HG03060 (cell line): ENCODE data around the gene CTXND1.

Source experiments
- ATAC-seq: cut with Tn5 transposase; IDR thresholded peaks from one replicate; pipeline ENCODE4 v1.9.1; 2021; ENCODE audit warnings: low read depth, moderate number of reproducible peaks; ENCODE audit not compliant: unreplicated experiment

CTXND1 gene

DNA sequence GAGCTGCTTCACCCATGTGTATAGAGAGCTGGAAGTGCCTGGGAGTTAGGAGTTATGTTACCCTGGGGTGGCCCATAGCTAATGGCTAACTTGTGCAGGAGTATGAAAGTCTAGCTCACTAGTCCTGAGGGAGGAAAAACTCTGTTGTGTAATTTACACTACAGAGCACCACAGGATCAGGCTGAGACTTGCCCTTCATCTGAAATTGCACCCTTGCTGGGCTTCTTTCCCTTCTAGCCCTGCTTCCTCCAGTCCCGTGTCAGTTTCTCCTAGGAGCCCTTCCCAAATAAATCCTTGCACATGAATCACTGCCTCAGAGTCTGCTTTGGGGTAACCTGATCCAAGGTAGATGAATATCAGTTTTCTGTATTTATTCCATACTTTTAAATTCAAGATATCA lies 40.0 kb downstream of the CTXND1 start:
- ATAC-seq = no peak

DNA sequence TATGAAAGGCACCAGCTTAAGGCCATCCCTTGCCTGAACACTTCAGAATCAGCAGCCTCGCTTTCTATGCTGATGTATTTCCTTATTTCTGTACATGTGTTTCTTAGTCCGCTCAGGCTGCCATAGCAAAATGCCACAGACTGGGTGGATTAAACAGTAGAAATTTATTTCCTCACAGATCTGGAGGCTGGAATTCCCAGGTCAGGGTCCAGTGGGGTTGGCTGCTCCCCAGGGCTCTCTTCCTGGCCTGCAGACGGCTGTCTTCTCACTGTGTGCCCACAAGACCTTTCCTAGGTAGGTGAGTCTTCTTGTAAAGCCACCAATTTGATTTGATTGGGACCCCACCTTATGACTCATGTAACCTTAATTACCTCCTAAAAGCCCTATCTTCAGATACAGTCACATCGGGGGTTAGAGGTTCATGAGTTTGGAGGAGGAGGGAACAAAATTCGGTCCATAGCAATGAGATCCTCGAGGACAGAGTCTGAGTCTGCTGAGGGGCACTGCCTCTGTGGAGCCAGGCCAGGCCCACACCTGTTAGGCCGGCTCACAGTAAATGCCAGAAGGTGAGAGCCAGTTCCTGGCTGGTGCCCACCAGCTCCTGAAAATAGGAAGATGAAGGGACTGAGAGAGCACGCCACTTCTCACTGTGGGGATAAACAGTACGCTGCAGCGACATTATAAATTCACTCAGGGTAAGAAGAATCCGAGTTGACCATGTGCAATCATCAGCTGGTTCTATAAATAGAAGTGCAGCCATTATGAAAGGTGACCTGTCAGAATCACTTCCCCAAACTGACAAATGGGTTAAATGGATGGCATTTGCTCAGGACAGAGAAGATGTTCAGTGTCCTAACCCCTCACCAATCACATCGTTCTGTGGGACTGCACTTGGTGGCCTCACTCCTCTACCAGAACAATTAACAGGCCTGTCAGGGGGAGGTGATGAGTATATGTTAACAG lies 41.1 kb downstream of the CTXND1 start:
- no peak for ATAC-seq

DNA sequence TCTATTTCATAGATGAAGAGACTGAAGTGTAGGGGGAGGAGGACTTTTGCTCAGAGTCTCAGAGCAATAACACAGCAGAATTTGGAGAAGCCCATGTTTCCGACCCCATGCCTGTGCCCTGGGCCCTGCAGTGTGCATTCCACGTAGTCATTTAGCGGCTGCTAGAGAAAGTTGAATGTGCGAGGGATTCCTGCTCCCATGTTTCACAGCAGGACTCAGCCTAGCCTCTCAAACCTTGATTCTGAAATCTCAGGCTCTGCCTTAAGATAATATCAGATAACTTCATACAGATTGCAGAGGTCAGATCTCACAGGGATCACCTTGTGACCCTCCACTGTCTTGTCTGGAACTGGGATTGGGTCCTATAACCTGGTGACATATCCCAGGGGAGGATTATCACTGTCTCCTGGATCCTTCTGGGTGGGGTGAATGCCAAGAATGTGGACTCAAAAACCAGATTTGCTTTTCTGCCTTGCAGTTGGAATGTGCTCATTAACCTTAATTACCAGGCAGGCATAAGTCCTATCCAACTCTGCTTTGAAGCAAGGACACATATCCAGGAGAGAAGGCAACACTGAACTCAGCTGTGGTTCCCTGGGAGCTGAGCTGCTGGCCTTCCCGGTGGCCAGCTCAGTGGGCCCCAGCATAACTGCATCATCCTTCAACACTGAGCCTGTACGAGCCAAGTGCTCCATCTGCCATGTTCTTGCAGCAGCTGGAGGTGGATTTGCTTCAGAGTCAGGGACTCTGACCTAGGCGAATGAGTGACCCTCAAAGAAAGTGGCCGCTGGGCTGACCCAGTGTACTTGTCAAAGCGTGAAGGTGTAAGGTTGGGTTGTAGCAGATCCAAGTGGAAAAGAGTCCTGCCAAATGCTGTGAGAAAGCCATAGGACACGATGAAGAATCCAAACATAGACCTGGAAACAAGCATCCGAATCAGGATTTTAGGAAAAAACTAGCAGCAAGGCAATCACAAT lies 43.0 kb downstream of the CTXND1 start:
- ATAC-seq = no peak

DNA sequence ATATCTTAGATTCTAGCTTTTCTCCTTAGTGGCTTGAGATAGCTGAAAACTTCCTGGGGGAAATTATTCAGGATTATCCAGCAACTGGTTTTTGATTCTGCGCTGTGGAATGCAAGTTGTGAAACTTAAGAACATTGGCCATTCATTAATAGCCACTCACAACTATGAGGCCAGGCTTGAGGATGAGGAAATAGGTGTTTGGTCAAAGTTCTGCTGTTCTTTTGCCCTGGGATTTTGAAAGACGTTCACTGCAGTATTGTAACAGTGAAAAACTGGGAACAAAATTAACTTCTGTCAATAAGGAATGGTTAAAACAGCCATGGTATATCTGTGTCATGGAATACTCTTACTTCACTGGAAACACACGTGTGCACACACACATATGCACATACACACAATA lies 44.1 kb downstream of the CTXND1 start:
- ATAC-seq = no peak

DNA sequence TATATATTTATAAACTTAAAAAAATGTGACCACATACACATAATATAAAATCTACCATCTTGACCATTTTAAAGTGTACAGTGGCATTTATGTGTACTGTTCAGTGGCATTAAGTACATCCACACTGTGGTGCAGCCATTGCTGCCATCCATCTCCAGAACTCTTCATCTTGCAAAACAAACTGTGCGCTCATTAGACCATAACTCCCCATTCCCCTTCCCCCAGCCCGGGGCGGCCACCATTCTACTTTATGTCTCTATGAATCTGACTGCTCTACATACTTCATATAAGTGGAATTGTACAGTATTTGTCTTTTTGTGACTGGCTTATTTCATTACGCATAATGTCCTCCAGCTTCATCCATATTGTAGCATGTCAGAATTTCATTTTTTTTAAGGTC lies 47.8 kb downstream of the CTXND1 start:
- no peak for ATAC-seq

DNA sequence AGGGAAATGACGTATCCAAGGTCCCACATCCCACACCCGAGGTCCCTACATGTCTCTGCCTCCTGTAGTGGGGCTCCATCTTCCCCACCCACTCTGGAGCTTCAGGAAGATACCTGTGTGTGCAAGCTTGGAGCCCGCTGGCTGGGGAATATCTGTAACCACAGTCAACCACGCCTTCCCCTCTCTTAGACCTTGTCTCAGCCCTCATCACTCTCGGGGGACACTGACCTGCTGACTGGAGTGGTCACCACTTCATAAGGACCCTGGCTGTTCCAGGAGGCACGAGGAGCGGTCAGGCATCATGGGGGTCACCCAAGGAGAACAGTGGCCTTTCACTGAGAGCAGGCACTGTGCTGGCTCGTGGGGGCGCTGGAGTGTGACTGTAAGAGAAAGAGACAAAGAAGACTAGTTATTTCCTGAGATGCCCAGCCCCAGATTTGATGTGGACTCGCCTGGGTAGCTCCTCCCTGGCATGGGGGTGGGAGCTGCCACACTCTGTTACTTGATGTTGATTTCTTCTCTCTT lies 48.6 kb downstream of the CTXND1 start:
- no peak for ATAC-seq

DNA sequence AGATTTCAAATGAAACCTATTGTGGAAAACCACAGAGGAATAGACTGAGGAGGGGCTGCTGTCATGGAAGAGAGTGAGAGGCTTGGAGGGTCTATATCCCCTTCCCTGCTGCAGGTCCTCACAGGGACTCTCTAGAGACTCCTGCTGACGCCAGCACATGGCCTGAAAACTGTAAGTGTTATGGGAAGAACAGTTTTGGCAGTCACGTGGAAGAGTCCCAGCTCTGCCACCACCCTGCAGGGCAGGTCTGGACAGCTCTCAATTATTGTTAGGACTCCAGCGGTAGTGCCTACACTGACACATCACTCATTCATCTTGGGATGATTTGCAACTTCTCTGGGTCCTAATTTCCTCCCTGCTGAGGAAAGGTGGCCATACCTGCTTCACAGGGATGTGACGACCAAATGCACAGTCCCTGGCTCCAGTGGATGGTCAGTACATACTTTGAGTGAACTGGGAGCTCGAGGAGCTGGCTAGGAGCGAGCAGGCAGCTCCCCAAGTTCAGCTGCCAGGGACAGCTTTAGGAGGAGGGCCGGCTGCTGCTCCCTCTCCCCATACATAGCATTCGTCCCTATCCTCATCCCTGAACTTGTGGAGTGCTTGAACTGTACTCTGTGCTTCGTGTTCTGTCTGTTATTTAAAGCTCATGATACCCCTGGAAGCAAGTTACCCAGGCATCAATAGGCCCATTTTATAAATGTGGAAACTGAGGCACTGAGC lies 49.2 kb downstream of the CTXND1 start:
- no peak for ATAC-seq

DNA sequence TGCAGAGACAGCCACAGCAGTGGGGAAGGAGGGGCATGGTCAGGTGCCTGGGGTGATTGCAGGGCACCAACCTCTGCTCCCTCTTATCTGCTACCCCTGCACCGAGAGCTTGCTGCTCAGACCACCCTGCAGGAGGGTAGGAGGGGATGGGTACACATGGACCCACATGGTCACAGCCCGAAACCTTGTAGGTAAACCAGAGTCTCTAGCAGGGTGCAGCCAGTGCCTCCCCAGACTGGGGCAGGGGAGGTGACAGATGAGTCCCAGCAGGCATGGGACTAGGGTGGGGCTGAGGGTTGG lies 50.0 kb downstream of the CTXND1 start:
- no peak for ATAC-seq

DNA sequence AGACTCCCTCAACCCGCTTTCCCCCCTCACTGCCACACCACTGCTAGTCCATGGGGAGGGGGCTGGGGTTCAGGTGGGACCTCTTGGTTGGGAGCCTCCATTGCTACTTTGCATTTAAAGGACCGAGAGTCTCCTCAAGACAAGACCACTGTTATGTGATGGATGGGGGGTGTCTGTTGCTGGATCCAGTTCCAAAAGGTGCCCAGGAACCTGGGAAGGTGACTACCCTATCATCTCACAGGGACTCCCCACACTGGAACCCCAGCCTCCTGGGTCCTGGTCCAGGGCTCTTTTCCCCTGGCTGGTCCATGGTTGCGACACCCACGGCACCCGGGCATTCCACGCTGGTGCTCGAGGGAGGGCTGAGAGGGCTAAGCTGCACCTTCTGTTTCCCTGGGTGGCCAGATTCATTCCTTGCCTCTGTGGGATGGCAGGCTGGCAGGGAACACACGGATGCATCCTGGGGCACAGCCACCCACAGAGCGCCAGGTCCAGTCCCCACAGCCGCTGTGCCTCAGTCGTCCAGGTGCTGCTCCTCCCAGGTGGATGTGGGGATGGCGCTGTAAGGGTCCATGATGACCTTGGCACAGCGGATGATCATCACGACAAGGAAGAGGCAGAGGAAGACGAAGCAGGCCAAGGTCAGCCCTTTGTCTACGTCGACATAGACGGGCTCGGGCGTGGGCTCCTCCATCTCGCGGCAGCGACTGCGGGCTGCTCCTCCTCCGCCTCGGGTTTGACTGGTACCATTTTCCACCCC lies 50.6 kb downstream of the CTXND1 start:
- ATAC-seq = no peak

DNA sequence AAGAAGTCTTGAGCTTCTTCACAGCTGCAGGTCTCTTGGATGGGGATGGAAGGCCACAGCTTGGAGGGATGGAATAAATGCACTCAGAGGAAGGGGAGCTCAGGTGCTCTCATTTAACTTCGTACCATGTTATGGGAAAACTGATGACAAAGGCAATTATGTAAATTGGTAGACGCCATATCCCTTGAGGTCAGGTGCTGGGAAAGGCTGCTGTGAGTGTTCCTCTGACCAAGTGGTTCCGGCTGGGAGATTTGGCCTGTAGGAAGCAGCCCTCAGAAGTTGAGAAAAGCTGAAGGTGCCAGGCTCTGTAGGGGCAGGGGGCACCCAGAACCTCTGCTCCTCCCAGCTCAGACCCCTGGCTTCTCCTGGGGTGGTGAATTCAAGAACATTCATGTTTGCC lies 52.1 kb downstream of the CTXND1 start:
- ATAC-seq = no peak

DNA sequence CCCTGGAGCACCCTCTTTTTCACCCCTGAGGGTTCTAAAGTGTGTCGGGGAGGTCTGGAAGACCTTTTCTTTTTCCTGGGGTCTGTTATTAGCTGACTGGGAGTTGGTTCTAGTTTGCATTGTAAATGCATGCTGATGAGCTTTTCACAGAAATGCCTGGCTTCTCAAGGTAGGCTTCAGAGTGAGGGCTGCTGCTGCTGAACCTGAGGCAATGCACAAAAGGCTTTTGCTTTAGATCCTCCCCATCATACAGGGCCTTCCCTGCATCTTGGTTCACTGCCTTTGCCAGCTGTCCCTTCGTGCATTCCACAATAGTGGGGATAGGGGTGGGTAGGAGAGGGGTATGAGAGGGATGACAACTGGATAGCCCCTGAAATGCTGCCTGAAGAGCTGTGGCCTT lies 52.6 kb downstream of the CTXND1 start:
- no peak for ATAC-seq

DNA sequence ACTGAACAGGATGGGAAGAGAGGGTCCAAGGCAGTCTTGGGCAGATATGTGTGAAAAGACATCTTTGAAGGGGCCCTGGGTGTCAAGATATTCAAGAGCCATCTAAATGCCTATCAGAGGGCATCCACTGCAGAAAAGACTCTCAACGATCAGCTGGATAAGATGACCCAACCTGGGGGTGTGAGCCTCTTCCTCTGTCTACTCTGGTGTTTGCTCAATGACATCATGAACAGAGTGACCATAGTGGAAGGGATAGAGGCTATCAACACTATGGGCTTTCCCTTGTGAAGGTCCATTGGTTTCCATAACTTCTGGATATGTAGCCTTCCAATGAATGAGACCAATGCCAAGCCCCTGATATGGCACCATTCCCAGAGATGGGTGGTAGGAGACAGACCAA lies 57.1 kb downstream of the CTXND1 start:
- no peak for ATAC-seq

DNA sequence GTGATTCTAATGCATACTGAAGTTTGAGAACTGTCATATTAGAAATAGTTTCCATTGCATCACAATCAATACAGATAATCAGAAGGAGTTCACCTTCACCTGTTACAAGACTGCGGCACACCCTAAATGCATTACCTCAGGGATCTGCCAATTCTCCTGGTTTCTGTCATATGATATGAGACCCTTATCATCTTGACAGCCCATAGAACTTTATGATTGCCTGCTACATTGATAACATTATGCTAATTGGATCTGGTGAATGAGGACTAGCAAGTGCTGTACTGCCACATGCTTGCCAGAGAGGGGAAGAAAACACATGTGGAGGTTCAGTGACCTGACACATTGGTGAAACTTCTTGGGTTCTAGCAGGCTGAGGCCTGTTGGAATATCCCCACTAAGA lies 57.8 kb downstream of the CTXND1 start:
- ATAC-seq = no peak

DNA sequence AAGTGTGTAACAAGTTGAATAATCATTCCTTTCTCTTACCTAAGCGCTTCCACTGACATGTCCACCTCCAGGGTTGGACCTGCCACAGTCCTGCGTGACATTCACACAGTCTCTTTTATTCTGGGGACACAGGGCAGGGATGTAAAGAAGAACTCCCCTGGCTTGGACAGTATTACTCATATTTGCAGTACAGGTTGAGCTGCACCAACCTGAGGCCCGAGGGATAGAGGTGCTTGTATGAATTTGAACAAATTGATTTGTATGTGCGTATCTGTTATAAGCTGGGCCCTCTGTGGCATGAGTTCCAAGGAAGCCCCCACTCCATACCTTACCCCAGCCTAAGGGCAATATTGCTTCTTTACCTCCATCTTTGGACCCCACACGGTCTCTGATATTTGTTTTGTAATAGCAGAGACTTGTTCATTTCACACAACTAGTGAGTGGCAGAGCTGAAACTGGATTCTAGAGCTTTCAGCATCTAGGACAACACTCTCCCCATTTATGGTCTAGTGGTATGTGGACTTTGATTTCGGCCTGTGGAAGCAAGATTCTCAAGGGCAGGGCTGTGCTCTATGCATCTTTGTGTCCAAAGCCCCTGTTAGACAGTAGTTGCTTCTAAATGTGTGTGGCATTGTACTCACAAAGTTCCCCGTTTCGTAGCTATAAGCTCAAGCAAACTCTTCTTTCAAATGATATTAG lies 60.0 kb downstream of the CTXND1 start:
- no peak for ATAC-seq

DNA sequence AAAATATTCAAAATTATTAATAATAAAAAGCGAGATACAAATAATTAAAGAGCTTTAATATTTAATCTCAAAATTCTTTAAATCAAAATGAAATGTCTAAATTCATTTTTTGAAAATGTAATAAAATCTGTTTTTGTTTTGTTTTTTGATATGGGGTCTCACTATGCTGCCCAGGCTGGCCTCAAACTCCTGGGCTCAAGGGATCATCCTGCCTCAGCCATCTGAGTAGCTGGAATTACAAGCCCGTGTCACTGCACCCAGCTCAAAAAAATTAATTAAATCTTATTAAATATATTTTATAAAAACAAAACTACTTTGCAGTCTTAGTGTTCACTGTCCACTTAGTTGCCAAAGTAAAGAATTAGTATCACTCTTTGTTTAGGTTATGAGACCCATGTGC lies 60.8 kb downstream of the CTXND1 start:
- no peak for ATAC-seq

DNA sequence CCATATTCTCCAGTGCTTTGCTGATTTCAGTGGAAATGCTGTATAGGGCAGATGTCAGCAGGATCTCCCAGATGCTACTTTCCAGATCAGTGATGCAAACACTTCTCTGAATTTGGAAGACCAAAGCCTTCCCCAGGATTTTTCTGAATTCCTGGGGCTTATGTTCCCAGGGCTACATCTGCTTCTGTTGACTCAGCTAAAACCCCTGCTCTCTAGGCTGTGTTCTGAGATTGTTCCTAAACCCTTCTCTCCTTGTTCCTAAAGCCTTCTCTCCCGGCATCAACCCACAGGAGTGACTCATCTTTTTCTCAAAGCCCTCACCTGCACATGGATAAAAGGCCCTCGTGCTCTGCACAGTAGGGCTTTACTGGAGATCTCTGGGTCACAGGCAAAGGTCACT lies 63.8 kb downstream of the CTXND1 start:
- no peak for ATAC-seq

DNA sequence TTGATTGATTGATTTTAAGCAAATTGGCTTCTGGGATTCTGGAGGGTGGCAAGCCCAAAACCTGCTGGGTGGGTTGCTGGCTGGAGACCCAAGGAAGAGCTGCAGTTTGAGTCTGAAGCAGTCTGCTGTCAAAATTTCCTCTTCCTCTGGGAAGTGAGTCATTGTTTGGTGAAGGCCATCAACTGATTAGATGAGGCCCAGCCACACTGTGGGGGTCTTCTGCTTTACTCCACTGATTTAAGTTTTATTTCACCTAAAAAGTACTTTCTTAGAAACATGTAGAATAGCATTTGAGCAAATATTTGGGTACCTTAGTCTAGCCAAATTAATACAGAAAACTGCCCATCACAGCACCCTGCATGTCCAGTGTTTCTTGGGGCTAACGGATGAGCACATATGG lies 65.4 kb downstream of the CTXND1 start:
- no peak for ATAC-seq

DNA sequence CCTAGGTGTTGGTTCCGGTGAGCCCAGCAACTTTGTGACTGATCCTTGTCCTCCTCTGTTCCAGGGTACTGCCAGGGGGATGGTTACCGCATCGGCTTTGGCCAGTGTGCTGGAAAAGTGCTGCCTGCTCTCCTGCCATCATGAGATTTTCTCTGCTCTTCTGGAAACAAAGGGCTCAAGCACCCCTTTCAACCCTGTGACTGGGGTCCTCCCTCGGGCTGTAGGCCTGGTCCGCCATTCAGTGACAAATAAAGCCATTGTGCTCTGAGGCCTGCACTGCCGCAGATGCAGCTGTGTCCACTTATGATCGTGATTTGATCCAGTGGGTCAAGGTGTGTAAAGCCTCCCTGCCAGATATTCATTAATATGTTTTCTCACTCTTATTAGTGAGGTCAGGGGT lies 65.9 kb downstream of the CTXND1 start:
- ATAC-seq = no peak

DNA sequence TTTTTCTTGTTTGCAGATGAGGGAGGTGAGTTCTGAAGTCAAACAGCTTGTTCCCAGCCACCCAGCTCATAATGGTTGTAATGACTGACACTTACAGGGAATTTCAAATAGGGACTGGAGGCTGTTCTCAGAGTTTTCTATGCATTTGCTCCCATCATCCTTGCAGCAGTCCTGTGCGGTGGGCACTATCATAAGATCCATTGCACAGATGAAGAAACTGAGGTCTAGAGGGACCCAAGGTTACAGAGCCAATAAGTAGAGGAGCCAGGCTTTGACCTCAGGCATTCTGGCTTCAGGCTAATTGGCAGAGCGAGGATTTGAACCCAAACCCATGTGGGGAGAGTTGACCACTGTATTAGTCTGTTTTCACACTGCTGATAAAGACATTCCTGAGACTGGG lies 66.9 kb downstream of the CTXND1 start:
- no peak for ATAC-seq
